ENCODE measurements around the gene EP400.
"Not testable (repeated sequence)": the region's sequence is repeated elsewhere in the genome, so short reads cannot be mapped to it uniquely, and the experiment has no call there.

The EP400 gene

DNA sequence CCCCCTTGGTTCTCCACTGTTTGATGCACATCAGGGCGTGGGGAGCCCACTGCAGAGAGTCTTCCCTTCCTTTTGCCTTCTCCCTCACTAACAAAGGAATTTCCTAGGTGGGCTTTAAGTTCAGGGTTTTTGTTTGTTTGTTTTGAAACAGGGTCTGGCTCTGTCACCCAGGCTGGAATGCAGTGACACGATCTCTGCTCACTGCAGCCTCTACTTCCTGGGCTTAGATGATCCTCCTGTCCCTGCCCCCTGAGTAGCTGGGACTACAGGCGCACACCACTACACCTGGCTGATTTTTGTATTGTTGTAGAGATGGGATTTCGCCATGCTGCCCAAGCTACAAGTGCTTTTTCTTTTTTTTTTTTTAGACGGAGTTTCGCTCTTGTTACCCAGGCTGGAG, 33.8 kb downstream of the EP400 start:
- Histone ChIP-seq H3K36me3 (ENCODE audit: insufficient read depth, low read length) (peaks cover 75% of the 10 kb centered on the region), H3K4me3 (ENCODE audit: low read depth, low read length, poor library complexity, severe bottlenecking) (no peak overlapping the region), H3K9me2 (ENCODE audit: low read depth, low read length) (no peaks in the 10 kb centered on the region), H3K4me1 (ENCODE audit: insufficient read depth, low read length, severe bottlenecking) (no peaks in the 10 kb centered on the region), H3K27ac (ENCODE audit: low read depth, low read length, poor library complexity, severe bottlenecking) (no peak overlapping the region), H3K4me2 (ENCODE audit: low read length) (no peak overlapping the region), H3K9me3 (ENCODE audit: low read length) (no peaks in the 10 kb centered on the region), H4K20me1 (ENCODE audit: insufficient read depth, low read length) (no peaks in the 10 kb centered on the region), H2AFZ (ENCODE audit: low read length) (no peak overlapping the region), H3K27me3 (ENCODE audit: insufficient read depth, low read length) (no peaks in the 10 kb centered on the region), H3K9ac (ENCODE audit: low read length) (no peak overlapping the region), H3F3A (ENCODE audit: insufficient read depth, low read length) (no peaks in the 10 kb centered on the region), H3K79me2 (ENCODE audit: insufficient read depth, low read length) (no peaks in the 10 kb centered on the region)
- no peak for TF ChIP-seq EZH2 (IDR thresholded peaks at IDR 0.05; ENCODE audit: borderline replicate concordance, low read length)
- TF ChIP-seq, protein P1, sequence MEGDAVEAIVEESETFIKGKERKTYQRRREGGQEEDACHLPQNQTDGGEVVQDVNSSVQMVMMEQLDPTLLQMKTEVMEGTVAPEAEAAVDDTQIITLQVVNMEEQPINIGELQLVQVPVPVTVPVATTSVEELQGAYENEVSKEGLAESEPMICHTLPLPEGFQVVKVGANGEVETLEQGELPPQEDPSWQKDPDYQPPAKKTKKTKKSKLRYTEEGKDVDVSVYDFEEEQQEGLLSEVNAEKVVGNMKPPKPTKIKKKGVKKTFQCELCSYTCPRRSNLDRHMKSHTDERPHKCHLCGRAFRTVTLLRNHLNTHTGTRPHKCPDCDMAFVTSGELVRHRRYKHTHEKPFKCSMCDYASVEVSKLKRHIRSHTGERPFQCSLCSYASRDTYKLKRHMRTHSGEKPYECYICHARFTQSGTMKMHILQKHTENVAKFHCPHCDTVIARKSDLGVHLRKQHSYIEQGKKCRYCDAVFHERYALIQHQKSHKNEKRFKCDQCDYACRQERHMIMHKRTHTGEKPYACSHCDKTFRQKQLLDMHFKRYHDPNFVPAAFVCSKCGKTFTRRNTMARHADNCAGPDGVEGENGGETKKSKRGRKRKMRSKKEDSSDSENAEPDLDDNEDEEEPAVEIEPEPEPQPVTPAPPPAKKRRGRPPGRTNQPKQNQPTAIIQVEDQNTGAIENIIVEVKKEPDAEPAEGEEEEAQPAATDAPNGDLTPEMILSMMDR (IDR thresholded peaks at IDR 0.05; ENCODE audit: low read length) = no peak

DNA sequence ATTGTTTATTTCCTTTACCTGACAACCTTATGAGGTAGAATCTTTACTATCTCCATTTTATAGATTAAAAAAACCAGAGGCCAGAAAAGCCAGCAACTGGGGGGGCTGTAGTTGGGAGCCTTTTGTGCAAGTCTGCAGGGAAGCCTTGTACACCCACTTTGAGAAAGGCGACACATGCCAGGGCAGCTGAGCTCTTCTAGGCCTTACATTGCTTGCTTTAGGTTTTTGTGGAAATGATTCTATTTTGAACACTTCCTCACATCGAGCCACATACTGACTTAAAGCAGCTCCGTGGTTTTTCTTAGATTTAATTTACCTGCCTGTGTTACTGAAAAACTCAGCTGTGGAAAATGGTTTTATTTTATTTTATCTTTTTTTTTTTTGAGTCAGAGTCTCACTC, 34.6 kb downstream of the EP400 start:
- Histone ChIP-seq H2AFZ (ENCODE audit: low read length) (no peak overlapping the region), H3K4me3 (ENCODE audit: low read depth, low read length, poor library complexity, severe bottlenecking) (no peak overlapping the region), H4K20me1 (ENCODE audit: insufficient read depth, low read length) (no peaks in the 10 kb centered on the region), H3K9me2 (ENCODE audit: low read depth, low read length) (no peaks in the 10 kb centered on the region), H3K27me3 (ENCODE audit: insufficient read depth, low read length) (no peaks in the 10 kb centered on the region), H3F3A (ENCODE audit: insufficient read depth, low read length) (no peaks in the 10 kb centered on the region), H3K4me1 (ENCODE audit: insufficient read depth, low read length, severe bottlenecking) (no peaks in the 10 kb centered on the region), H3K9me3 (ENCODE audit: low read length) (no peaks in the 10 kb centered on the region), H3K27ac (ENCODE audit: low read depth, low read length, poor library complexity, severe bottlenecking) (no peak overlapping the region), H3K9ac (ENCODE audit: low read length) (no peak overlapping the region), H3K36me3 (ENCODE audit: insufficient read depth, low read length) (peaks cover 83% of the 10 kb centered on the region), H3K79me2 (ENCODE audit: insufficient read depth, low read length) (no peaks in the 10 kb centered on the region), H3K4me2 (ENCODE audit: low read length) (no peak overlapping the region)
- no peak for TF ChIP-seq EZH2 (IDR thresholded peaks at IDR 0.05; ENCODE audit: borderline replicate concordance, low read length)
- TF ChIP-seq, protein P1 (IDR thresholded peaks at IDR 0.05; ENCODE audit: low read length) = no peak

DNA sequence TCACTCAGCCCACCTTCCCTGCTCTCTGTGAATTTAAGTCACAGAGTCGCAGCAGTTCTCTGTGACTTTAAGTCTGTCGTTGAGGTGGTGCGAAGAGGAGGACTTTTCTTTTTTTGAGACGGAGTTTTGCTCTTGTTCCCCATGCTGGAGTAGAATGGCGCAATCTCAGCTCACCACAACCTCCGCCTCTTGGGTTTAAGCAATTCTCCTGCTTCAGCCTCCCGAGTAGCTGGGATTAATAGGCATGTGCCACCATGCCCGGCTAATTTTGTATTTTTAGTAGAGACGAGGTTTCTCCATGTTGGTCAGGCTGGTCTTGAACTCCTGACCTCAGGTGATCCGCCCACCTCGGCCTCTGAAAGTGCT, 35.8 kb downstream of the EP400 start:
- peaks cover 84% of the 10 kb centered on the region for H3K36me3 ChIP-seq (ENCODE audit: insufficient read depth, low read length)
- H3K4me2 ChIP-seq (ENCODE audit: low read length); H3F3A ChIP-seq (ENCODE audit: insufficient read depth, low read length); H2AFZ ChIP-seq (ENCODE audit: low read length); H3K9ac ChIP-seq (ENCODE audit: low read length); H3K27me3 ChIP-seq (ENCODE audit: insufficient read depth, low read length); H3K4me3 ChIP-seq (ENCODE audit: low read depth, low read length, poor library complexity, severe bottlenecking); H3K27ac ChIP-seq (ENCODE audit: low read depth, low read length, poor library complexity, severe bottlenecking); H3K9me2 ChIP-seq (ENCODE audit: low read depth, low read length); H3K4me1 ChIP-seq (ENCODE audit: insufficient read depth, low read length, severe bottlenecking); H3K9me3 ChIP-seq (ENCODE audit: low read length); H3K79me2 ChIP-seq (ENCODE audit: insufficient read depth, low read length); H4K20me1 ChIP-seq (ENCODE audit: insufficient read depth, low read length): not testable (repeated sequence)

DNA sequence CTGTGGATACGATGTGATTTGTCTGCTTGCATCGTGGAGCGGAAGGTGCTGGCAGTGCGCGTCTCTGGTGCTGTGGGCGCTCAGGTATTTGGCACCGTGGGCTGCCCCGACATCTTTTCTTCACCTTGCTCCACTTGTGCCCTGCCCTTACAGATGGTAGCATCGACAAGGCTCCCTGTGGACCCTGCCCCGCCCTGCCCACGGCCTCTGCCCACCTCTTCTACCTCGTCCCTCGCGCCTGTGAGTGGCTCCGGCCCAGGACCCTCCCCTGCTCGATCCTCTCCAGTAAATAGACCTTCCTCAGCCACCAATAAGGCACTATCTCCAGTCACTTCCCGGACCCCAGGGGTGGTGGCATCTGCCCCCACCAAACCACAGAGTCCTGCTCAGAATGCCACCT, 36.6 kb downstream of the EP400 start:
- no peaks in the 10 kb centered on the region for H3K27me3 ChIP-seq (ENCODE audit: insufficient read depth, low read length)
- no peak overlapping the region for H3K4me2 ChIP-seq (ENCODE audit: low read length)
- H3K9me2 ChIP-seq (ENCODE audit: low read depth, low read length) = no peaks in the 10 kb centered on the region
- no peaks in the 10 kb centered on the region for H3K79me2 ChIP-seq (ENCODE audit: insufficient read depth, low read length)
- no peak overlapping the region for H3K27ac ChIP-seq (ENCODE audit: low read depth, low read length, poor library complexity, severe bottlenecking)
- H3K4me3 ChIP-seq (ENCODE audit: low read depth, low read length, poor library complexity, severe bottlenecking) = no peak overlapping the region
- no peak overlapping the region for H3K9ac ChIP-seq (ENCODE audit: low read length)
- no peaks in the 10 kb centered on the region for H3K4me1 ChIP-seq (ENCODE audit: insufficient read depth, low read length, severe bottlenecking)
- H4K20me1 ChIP-seq (ENCODE audit: insufficient read depth, low read length) = no peaks in the 10 kb centered on the region
- H2AFZ ChIP-seq (ENCODE audit: low read length) = no peak overlapping the region
- H3K9me3 ChIP-seq (ENCODE audit: low read length) = no peaks in the 10 kb centered on the region
- no peaks in the 10 kb centered on the region for H3F3A ChIP-seq (ENCODE audit: insufficient read depth, low read length)
- H3K36me3 ChIP-seq (ENCODE audit: insufficient read depth, low read length) = peaks cover 84% of the 10 kb centered on the region
- TF ChIP-seq, protein P1 (IDR thresholded peaks at IDR 0.05; ENCODE audit: low read length) = no peak
- no peak for TF ChIP-seq EZH2 (IDR thresholded peaks at IDR 0.05; ENCODE audit: borderline replicate concordance, low read length)
